DND-41 (cell line): ENCODE data around the gene SREBF2.

Experiments
- ATAC-seq: fragments of 200-7000 bp; cut with Tn5 transposase; 3 replicates; pipeline ENCODE4 v1.9.1; 2021; ENCODE audit warnings: low read depth; ENCODE audit not compliant: insufficient read depth
- DNase-seq: peaks from one replicate; pipeline ENCODE4 v3.0.0-alpha.2; 2020
- H2AFZ ChIP-seq: 2 replicates; pipeline ENCODE4 v1.6.0; 2012; ENCODE audit warnings: low read depth, low read length
- H3K27ac ChIP-seq: 2 replicates; pipeline ENCODE4 v1.5.1; 2012; ENCODE audit warnings: low read length, inconsistent platforms
- H3K27me3 ChIP-seq: fragments of 200-600 bp; sonication (generic); 2 replicates; pipeline ENCODE4 v1.6.0; 2012; ENCODE audit warnings: low read length, mild to moderate bottlenecking, inconsistent platforms; ENCODE audit not compliant: insufficient read depth, poor library complexity
- H3K36me3 ChIP-seq: 2 replicates; pipeline ENCODE4 v1.5.1; 2012; ENCODE audit warnings: low read length, inconsistent platforms; ENCODE audit not compliant: insufficient read depth
- H3K4me1 ChIP-seq: 2 replicates; pipeline ENCODE4 v1.5.1; 2012; ENCODE audit warnings: mild to moderate bottlenecking, low read length; ENCODE audit not compliant: insufficient read depth
- H3K4me2 ChIP-seq: 2 replicates; pipeline ENCODE4 v1.6.0; 2012; ENCODE audit warnings: mild to moderate bottlenecking, moderate library complexity, low read length, inconsistent platforms; ENCODE audit not compliant: insufficient read depth
- H3K4me3 ChIP-seq, 2 experiments: fragments of 200-600 bp in 1 of 2; shearing (Covaris generic) in 1 of 2; 2 replicates each; pipeline ENCODE4 v1.5.1; 2012 to 2016; ENCODE audit warnings: inconsistent platforms in 2 of 2, low read length in 2 of 2, mild to moderate bottlenecking in 2 of 2, low read depth in 1 of 2, moderate library complexity in 1 of 2
- H3K79me2 ChIP-seq: 2 replicates; pipeline ENCODE4 v1.6.0; 2012; ENCODE audit warnings: low read length, inconsistent platforms; ENCODE audit not compliant: insufficient read depth
- H3K9ac ChIP-seq: 2 replicates; pipeline ENCODE4 v1.6.0; 2012; ENCODE audit warnings: low read depth, mild to moderate bottlenecking, inconsistent platforms, low read length, moderate library complexity
- H3K9me3 ChIP-seq: 2 replicates; pipeline ENCODE4 v1.5.1; 2012; ENCODE audit warnings: low read length, moderate library complexity, mild to moderate bottlenecking, inconsistent platforms; ENCODE audit not compliant: insufficient read depth, severe bottlenecking
- H4K20me1 ChIP-seq: 2 replicates; pipeline ENCODE4 v1.6.0; 2012; ENCODE audit warnings: low read length; ENCODE audit not compliant: insufficient read depth
- CTCF ChIP-seq: IDR thresholded peaks from 2 replicates; pipeline ENCODE4 v1.5.1; 2012; ENCODE audit warnings: borderline replicate concordance, low read length, moderate library complexity, mild to moderate bottlenecking; ENCODE audit not compliant: poor library complexity, severe bottlenecking; ENCODE audit errors: extremely low read depth
- EZH2 ChIP-seq: IDR thresholded peaks from 3 replicates; pipeline ENCODE4 v1.6.1; 2012; ENCODE audit warnings: borderline replicate concordance, low read depth, mild to moderate bottlenecking, moderate library complexity, low read length, inconsistent platforms; ENCODE audit not compliant: severe bottlenecking

Gene SREBF2

GRCh38 chr22:41939981-41940831 lies 107.3 kb downstream of the SREBF2 start:
- H3K9me3 ChIP-seq = no peaks in the 10 kb centered on the region
- ATAC-seq = no peak
- peaks cover 71% of the 10 kb centered on the region for H3K79me2 ChIP-seq
- H4K20me1 ChIP-seq = peaks cover 54% of the 10 kb centered on the region
- TF ChIP-seq CTCF (no peak), EZH2 (no peak)
- H3K4me2 ChIP-seq = peak overlapping the region; percentile 41; the same call in 1 of the 2 replicates
- peak overlapping the region; percentile 15; the same call in 1 of the 2 replicates for H3K9ac ChIP-seq
- no peak overlapping the region for H2AFZ ChIP-seq
- no peaks in the 10 kb centered on the region for H3K27me3 ChIP-seq
- no peak overlapping the region for H3K4me3 ChIP-seq
- peaks cover 45% of the 10 kb centered on the region for H3K4me1 ChIP-seq
- no peak for DNase-seq
- peaks cover 85% of the 10 kb centered on the region for H3K36me3 ChIP-seq
- H3K27ac ChIP-seq = peak overlapping the region; percentile 37

- DNase-seq (peak; percentile 85), ATAC-seq (peak; percentile 90)
- H3K9ac ChIP-seq = peak overlapping the region; percentile 15; the same call in 1 of the 2 replicates
- no peaks in the 10 kb centered on the region for H3K9me3 ChIP-seq
- peak overlapping the region; percentile 41 for H3K4me2 ChIP-seq
- peaks cover 52% of the 10 kb centered on the region for H4K20me1 ChIP-seq
- H3K4me1 ChIP-seq = peaks cover 51% of the 10 kb centered on the region
- peaks cover 79% of the 10 kb centered on the region for H3K79me2 ChIP-seq
- TF ChIP-seq CTCF (peak; percentile 97), EZH2 (no peak)
- no peaks in the 10 kb centered on the region for H3K27me3 ChIP-seq
- H3K4me3 ChIP-seq = no peak overlapping the region
- H2AFZ ChIP-seq = no peak overlapping the region
- peaks cover 85% of the 10 kb centered on the region for H3K36me3 ChIP-seq
- peak overlapping the region; percentile 37 for H3K27ac ChIP-seq
Measured at GRCh38 chr22:41940832-41941765, 108.2 kb downstream of the SREBF2 start.

DNA sequence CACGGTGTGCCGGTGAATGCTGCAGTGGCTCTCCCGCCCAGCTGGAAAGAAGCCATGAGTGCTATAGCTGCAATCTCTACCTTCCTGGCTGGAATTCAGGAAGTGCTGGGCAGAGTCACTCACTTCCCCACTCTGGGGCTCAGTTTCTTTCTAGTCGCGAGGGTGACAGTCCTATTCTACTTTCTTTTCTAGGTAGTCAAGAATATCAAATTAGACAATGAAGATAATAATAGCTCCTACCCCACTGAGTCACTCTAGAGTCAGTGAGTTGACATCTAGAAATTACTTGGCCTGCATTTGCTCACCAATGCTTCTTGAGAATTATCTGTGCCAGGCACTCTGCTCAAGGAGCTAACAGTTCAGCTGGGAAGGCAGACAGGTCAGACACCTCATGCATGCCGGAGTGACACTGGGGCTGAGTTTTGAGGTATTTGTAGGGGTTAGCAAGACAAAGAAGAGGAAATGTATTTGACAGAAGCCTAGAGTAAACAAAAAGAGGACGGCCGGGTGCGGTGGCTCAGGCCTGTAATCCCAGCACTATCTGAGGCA lies 110.8 kb downstream of the SREBF2 start:
- Histone ChIP-seq H3K4me2 (peak overlapping the region; percentile 44; the same call in 1 of the 2 replicates), H4K20me1 (peaks cover 44% of the 10 kb centered on the region), H3K79me2 (peaks cover 87% of the 10 kb centered on the region), H3K36me3 (peaks cover 65% of the 10 kb centered on the region), H3K27ac (no peak overlapping the region), H3K27me3 (no peaks in the 10 kb centered on the region), H2AFZ (no peak overlapping the region), H3K4me1 (peaks cover 69% of the 10 kb centered on the region), H3K4me3 (no peak overlapping the region), H3K9ac (peak overlapping the region; percentile 7; the same call in 1 of the 2 replicates), H3K9me3 (no peaks in the 10 kb centered on the region)
- no peak for TF ChIP-seq CTCF
- no peak for TF ChIP-seq EZH2
- DNase-seq (no peak), ATAC-seq (no peak)
